ENCODE measurements around the gene PPIL4. TPM values are rescaled to one million over a fixed set of nuclear protein-coding genes. Genes with fewer than 3 reads are reported as not detected.

PPIL4 gene
- total RNA-seq, 1 experiment from 2014 or later, result 27.7 TPM

- TF ChIP-seq STAT6 (CRISPR knock-in tag; conservative IDR thresholded peaks at IDR 0.05; ENCODE audit: low read depth) (no peak), JUN (CRISPR knock-in tag; IDR thresholded peaks at IDR 0.05) (no peak; the same call in 1 of the 2 replicates), ATF1 (CRISPR knock-in tag; IDR thresholded peaks at IDR 0.05) (peak; percentile 98), PRRX2 (CRISPR knock-in tag; IDR thresholded peaks at IDR 0.05) (no peak), ZBTB21 (CRISPR knock-in tag; IDR thresholded peaks at IDR 0.05; ENCODE audit: borderline replicate concordance) (no peak), PREB (CRISPR knock-in tag; IDR thresholded peaks at IDR 0.05; ENCODE audit: borderline replicate concordance) (no peak), TEAD4 (CRISPR knock-in tag; IDR thresholded peaks at IDR 0.05) (no peak), HMGA2 (CRISPR knock-in tag; IDR thresholded peaks at IDR 0.05) (no peak), KAT7 (CRISPR knock-in tag; IDR thresholded peaks at IDR 0.05; ENCODE audit: borderline replicate concordance) (0 out of 2 replicates have a peak, but pooled peaks have one; percentile 48), ERG (CRISPR knock-in tag; IDR thresholded peaks at IDR 0.05) (no peak), GABPB1 (CRISPR knock-in tag; IDR thresholded peaks at IDR 0.05) (peak; percentile 89), CTCF (IDR thresholded peaks at IDR 0.05) (peak; percentile 95), SOX15 (CRISPR knock-in tag; IDR thresholded peaks at IDR 0.05) (no peak), TEAD1 (CRISPR knock-in tag; IDR thresholded peaks at IDR 0.05) (peak; percentile 89), TP53 (CRISPR knock-in tag; IDR thresholded peaks at IDR 0.05) (no peak), EMX1 (CRISPR knock-in tag; IDR thresholded peaks at IDR 0.05) (no peak), ZBTB43 (CRISPR knock-in tag; IDR thresholded peaks at IDR 0.05) (no peak), MXD4 (CRISPR knock-in tag; IDR thresholded peaks at IDR 0.05; ENCODE audit: borderline replicate concordance) (no peak)
Measured at GRCh38 chr6:149545754-149546471, at the start of gene PPIL4 (continued).

GRCh38 chr6:149593408-149593807 lies 47.6 kb upstream of the PPIL4 start:
- no peaks in the 10 kb centered on the region for H3K9me3 Mint-ChIP-seq
- no peak overlapping the region for H3K4me3 Mint-ChIP-seq
- POLR2A ChIA-PET, result no interaction called here
- no peak for DNase-seq (ENCODE audit: low spot score)
- H3K36me3 Mint-ChIP-seq, result peaks cover 43% of the 10 kb centered on the region
- no peaks in the 10 kb centered on the region for H3K4me1 Mint-ChIP-seq
- no peaks in the 10 kb centered on the region for H3K27me3 Mint-ChIP-seq (ENCODE audit: low read depth)
- no peak for ATAC-seq
- no peak for TF ChIP-seq FOXK1 (CRISPR knock-in tag; IDR thresholded peaks at IDR 0.05)
- TF ChIP-seq GRHL2 (CRISPR knock-in tag; IDR thresholded peaks at IDR 0.05; ENCODE audit: insufficient replicate concordance, severe bottlenecking), result no peak
- no peak for TF ChIP-seq JUN (CRISPR knock-in tag; IDR thresholded peaks at IDR 0.05)
- TF ChIP-seq ZNF232 (CRISPR knock-in tag; IDR thresholded peaks at IDR 0.05), result no peak
- TF ChIP-seq ZNF425 (CRISPR knock-in tag; conservative IDR thresholded peaks at IDR 0.05), result no peak
- no peak for TF ChIP-seq ZNF219 (CRISPR knock-in tag; IDR thresholded peaks at IDR 0.05; ENCODE audit: borderline replicate concordance)
- no peak for TF ChIP-seq MYBL2 (CRISPR knock-in tag; IDR thresholded peaks at IDR 0.05)
- TF ChIP-seq TP53 (CRISPR knock-in tag; IDR thresholded peaks at IDR 0.05), result no peak
- no peak for TF ChIP-seq MAX (CRISPR knock-in tag; IDR thresholded peaks at IDR 0.05)
- no peak for TF ChIP-seq JAZF1 (CRISPR knock-in tag; IDR thresholded peaks at IDR 0.05)
- H3K27ac Mint-ChIP-seq, result no peak overlapping the region
- CTCF ChIA-PET, result no interaction called here

All from WTC11 (cell line).